GM10266 (cell line): ENCODE results near the gene SF3B6.

Experiments
- DNase-seq: peaks from one replicate; pipeline ENCODE4 v3.0.0; 2012; ENCODE audit errors: extremely low spot score
- TF ChIP-seq, protein P1 (sequence below): IDR thresholded peaks from 2 replicates; pipeline ENCODE4 v1.5.1; 2012; ENCODE audit warnings: mild to moderate bottlenecking, low read depth; ENCODE audit not compliant: control insufficient read depth, insufficient read depth; ENCODE audit errors: missing control alignments

The SF3B6 gene

GRCh38 chr2:24075915-24076848 lies at the start of gene SF3B6:
TSS of gene SF3B6 (minus strand) at chr2:24076326. CDS start at chr2:24076229, 97 bp downstream.
- DNase-seq, result peak; percentile 92
- TF ChIP-seq, protein P1, sequence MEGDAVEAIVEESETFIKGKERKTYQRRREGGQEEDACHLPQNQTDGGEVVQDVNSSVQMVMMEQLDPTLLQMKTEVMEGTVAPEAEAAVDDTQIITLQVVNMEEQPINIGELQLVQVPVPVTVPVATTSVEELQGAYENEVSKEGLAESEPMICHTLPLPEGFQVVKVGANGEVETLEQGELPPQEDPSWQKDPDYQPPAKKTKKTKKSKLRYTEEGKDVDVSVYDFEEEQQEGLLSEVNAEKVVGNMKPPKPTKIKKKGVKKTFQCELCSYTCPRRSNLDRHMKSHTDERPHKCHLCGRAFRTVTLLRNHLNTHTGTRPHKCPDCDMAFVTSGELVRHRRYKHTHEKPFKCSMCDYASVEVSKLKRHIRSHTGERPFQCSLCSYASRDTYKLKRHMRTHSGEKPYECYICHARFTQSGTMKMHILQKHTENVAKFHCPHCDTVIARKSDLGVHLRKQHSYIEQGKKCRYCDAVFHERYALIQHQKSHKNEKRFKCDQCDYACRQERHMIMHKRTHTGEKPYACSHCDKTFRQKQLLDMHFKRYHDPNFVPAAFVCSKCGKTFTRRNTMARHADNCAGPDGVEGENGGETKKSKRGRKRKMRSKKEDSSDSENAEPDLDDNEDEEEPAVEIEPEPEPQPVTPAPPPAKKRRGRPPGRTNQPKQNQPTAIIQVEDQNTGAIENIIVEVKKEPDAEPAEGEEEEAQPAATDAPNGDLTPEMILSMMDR, result no peak

GRCh38 chr2:24123922-24124580 lies 47.9 kb upstream of the SF3B6 start:
- no peak for DNase-seq
- TF ChIP-seq, protein P1, result no peak

- DNase-seq, result peak; percentile 96
- TF ChIP-seq, protein P1, result no peak
Observed at GRCh38 chr2:24123195-24123921, 47.2 kb upstream of the SF3B6 start, which contains the start of the genes FAM228B and PFN4. TSS of gene FAM228B (plus strand) at chr2:24123469. CDS start at chr2:24124362, 893 bp downstream. TSS of gene PFN4 (minus strand) at chr2:24123334. CDS start at chr2:24122535, 799 bp downstream.

- no peak for DNase-seq
- TF ChIP-seq, protein P1, result no peak
Observed at GRCh38 chr2:24122366-24123194, 46.5 kb upstream of the SF3B6 start.

DNA sequence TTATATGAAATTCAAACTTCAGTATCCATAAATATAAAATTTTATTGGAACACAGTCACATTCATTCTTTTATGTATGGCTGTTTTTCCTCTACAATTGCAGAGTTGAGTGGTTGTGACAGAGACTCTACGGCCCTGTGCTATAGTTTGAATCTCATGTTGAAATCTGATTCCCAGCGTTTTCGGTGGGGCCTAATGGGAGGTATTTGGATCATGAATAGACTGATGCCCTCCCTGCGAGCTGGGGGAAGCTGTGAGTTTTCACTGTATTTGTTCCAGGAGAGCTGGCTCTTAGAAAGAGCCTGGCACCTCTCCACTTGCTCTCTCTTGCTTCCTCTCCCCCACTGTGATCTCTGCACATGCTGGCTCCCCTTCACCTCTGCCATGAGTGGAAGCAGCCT lies 45.3 kb upstream of the SF3B6 start:
- no peak for DNase-seq
- TF ChIP-seq, protein P1, result no peak

DNA sequence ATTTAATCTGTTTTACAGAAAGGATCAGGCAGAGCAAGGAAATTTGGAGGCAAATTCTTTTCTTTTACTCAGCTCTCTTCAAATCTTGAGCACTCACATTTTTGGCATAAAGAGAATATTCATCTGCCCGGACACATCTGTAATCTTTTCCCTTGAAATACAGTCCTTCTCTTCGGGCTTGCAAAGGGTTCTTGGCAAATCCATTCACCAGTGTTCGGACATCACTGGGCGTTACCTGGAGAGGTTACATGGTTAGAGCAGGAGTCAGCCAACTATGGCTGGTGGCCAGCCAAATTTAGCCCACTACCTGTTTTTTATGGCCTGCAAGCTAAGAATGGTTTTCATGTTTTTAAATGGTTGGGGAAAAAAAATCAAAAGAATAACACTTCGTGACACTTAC lies 44.9 kb upstream of the SF3B6 start:
- TF ChIP-seq, protein P1, result no peak
- DNase-seq, result no peak
